GM12878 (cell line): ENCODE measurements around the gene GALE. TPM values are rescaled to one million over a fixed set of nuclear protein-coding genes. Genes with fewer than 3 reads are reported as not detected.
A peak's percentile ranks its signal among the peaks of the same experiment; 100 is the strongest.

Experiments
- BCL3 ChIP-seq: IDR thresholded peaks from 2 replicates; pipeline ENCODE4 v1.6.1; 2011; ENCODE audit warnings: borderline replicate concordance, low read depth, mild to moderate bottlenecking, moderate library complexity, low read length; ENCODE audit not compliant: insufficient read depth, poor library complexity, severe bottlenecking
- CBX3 ChIP-seq: fragments of 200-600 bp; sonication (generic); IDR thresholded peaks from 2 replicates; pipeline ENCODE4 v1.6.1; 2016; ENCODE audit warnings: low read depth, borderline replicate concordance
- DPF2 ChIP-seq: fragments of 450-650 bp; IDR thresholded peaks from 2 replicates; pipeline ENCODE4 v1.6.1; 2017; ENCODE audit warnings: mild to moderate bottlenecking
- EED ChIP-seq: sonication (generic); IDR thresholded peaks from 2 replicates; pipeline ENCODE4 v1.6.1; 2016; ENCODE audit warnings: antibody characterized with exemption, low read depth
- NFIC ChIP-seq: IDR thresholded peaks from 2 replicates; pipeline ENCODE4 v1.6.1; 2012; ENCODE audit warnings: low read depth, mild to moderate bottlenecking, inconsistent platforms, low read length, moderate library complexity
- NRF1 ChIP-seq: conservative IDR thresholded peaks from 2 replicates; pipeline ENCODE4 v1.6.1; 2011; ENCODE audit warnings: mild to moderate bottlenecking, low read depth, low read length, improper control_type of control experiment
- TARDBP ChIP-seq: IDR thresholded peaks from 2 replicates; pipeline ENCODE4 v1.6.1; 2016; ENCODE audit warnings: borderline replicate concordance
- TCF3 ChIP-seq: IDR thresholded peaks from 2 replicates; pipeline ENCODE4 v1.6.1; 2012; ENCODE audit warnings: low read depth, mild to moderate bottlenecking, low read length, borderline replicate concordance; ENCODE audit not compliant: insufficient read depth
- ZNF24 ChIP-seq: fragments of 450-650 bp; IDR thresholded peaks from 2 replicates; pipeline ENCODE4 v1.6.1; 2017; ENCODE audit warnings: antibody characterized with exemption, mild to moderate bottlenecking
- ZNF274 ChIP-seq: IDR thresholded peaks from one replicate; pipeline ENCODE4 v1.8.0; 2011; ENCODE audit not compliant: insufficient read length, insufficient read depth
- polyA plus RNA-seq, 11 experiments: library from polyadenylated mRNA; depleted of rRNA in 4 of 11; unstranded in 6 of 11; stranded (reverse) in 5 of 11; fragments of >200 nt; fragmentation: Nextera tagmentation in 4 of 11; fragmentation: Illumina TruSeq in 1 of 11; extraction: Ambion mirVana in 4 of 11; extraction: Trizol in 1 of 11; gene quantifications; 1 replicate in 1 of 11; 2 replicates in 10 of 11; pipeline versions ENCODE4 v1.2.1 to v1.2.3, GENCODE V29; 2011 to 2016; ENCODE audit warnings: inconsistent platforms in 2 of 11, missing spikeins in 2 of 11, low read depth in 1 of 11
- total RNA-seq, 4 experiments: library from RNA; depleted of rRNA in 3 of 4; stranded (reverse); fragments of >200 nt in 3 of 4; fragmentation: Illumina TruSeq in 1 of 4; extraction: Trizol in 1 of 4; gene quantifications; 2 replicates each; pipeline versions ENCODE4 v1.2.1 to v1.2.3, GENCODE V29; 2013 to 2021
- TF ChIP-seq, protein P1 (sequence below): fragments of 450-650 bp; IDR thresholded peaks from 2 replicates; pipeline ENCODE4 v1.6.1; 2017; ENCODE audit warnings: antibody characterized with exemption, mild to moderate bottlenecking, moderate library complexity
- TF ChIP-seq, protein P2 (sequence below): fragments of 450-650 bp; IDR thresholded peaks from 2 replicates; pipeline ENCODE4 v1.6.1; 2017; ENCODE audit warnings: mild to moderate bottlenecking, moderate library complexity
- TF ChIP-seq, protein P3 (sequence below): fragments of 450-650 bp; formaldehyde crosslinking; IDR thresholded peaks from 2 replicates; pipeline ENCODE4 v1.4.0; 2020; ENCODE audit warnings: mild to moderate bottlenecking, moderate library complexity
- TF ChIP-seq, protein P4 (sequence below): fragments of 450-650 bp; IDR thresholded peaks from 2 replicates; pipeline ENCODE4 v1.6.1; 2017; ENCODE audit warnings: mild to moderate bottlenecking, low read depth, inconsistent platforms; ENCODE audit not compliant: poor library complexity, severe bottlenecking

GALE gene
- total and polyA plus RNA-seq, 10 of the 15 experiments (the other 5 are each of a cell fraction or from before 2014, with no cell fraction given): 4.2 to 93.7 (median 40.4) TPM

GRCh38 chr1:23790696-23791515 is 9.6 kb downstream of the GALE start, which contains the start of gene LYPLA2 (continued):
- TF ChIP-seq, protein P1, sequence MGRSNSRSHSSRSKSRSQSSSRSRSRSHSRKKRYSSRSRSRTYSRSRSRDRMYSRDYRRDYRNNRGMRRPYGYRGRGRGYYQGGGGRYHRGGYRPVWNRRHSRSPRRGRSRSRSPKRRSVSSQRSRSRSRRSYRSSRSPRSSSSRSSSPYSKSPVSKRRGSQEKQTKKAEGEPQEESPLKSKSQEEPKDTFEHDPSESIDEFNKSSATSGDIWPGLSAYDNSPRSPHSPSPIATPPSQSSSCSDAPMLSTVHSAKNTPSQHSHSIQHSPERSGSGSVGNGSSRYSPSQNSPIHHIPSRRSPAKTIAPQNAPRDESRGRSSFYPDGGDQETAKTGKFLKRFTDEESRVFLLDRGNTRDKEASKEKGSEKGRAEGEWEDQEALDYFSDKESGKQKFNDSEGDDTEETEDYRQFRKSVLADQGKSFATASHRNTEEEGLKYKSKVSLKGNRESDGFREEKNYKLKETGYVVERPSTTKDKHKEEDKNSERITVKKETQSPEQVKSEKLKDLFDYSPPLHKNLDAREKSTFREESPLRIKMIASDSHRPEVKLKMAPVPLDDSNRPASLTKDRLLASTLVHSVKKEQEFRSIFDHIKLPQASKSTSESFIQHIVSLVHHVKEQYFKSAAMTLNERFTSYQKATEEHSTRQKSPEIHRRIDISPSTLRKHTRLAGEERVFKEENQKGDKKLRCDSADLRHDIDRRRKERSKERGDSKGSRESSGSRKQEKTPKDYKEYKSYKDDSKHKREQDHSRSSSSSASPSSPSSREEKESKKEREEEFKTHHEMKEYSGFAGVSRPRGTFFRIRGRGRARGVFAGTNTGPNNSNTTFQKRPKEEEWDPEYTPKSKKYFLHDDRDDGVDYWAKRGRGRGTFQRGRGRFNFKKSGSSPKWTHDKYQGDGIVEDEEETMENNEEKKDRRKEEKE: no peak
- TF ChIP-seq, protein P2, sequence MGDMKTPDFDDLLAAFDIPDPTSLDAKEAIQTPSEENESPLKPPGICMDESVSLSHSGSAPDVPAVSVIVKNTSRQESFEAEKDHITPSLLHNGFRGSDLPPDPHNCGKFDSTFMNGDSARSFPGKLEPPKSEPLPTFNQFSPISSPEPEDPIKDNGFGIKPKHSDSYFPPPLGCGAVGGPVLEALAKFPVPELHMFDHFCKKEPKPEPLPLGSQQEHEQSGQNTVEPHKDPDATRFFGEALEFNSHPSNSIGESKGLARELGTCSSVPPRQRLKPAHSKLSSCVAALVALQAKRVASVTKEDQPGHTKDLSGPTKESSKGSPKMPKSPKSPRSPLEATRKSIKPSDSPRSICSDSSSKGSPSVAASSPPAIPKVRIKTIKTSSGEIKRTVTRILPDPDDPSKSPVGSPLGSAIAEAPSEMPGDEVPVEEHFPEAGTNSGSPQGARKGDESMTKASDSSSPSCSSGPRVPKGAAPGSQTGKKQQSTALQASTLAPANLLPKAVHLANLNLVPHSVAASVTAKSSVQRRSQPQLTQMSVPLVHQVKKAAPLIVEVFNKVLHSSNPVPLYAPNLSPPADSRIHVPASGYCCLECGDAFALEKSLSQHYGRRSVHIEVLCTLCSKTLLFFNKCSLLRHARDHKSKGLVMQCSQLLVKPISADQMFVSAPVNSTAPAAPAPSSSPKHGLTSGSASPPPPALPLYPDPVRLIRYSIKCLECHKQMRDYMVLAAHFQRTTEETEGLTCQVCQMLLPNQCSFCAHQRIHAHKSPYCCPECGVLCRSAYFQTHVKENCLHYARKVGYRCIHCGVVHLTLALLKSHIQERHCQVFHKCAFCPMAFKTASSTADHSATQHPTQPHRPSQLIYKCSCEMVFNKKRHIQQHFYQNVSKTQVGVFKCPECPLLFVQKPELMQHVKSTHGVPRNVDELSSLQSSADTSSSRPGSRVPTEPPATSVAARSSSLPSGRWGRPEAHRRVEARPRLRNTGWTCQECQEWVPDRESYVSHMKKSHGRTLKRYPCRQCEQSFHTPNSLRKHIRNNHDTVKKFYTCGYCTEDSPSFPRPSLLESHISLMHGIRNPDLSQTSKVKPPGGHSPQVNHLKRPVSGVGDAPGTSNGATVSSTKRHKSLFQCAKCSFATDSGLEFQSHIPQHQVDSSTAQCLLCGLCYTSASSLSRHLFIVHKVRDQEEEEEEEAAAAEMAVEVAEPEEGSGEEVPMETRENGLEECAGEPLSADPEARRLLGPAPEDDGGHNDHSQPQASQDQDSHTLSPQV: no peak
- TF ChIP-seq ZNF24 (no peak), BCL3 (peak; percentile 54), EED (no peak), ZNF274 (no peak), CBX3 (no peak), TARDBP (no peak), NRF1 (no peak), NFIC (no peak), DPF2 (0 out of 2 replicates have a peak, but pooled peaks have one; percentile 16), TCF3 (no peak)
- TF ChIP-seq, protein P3, sequence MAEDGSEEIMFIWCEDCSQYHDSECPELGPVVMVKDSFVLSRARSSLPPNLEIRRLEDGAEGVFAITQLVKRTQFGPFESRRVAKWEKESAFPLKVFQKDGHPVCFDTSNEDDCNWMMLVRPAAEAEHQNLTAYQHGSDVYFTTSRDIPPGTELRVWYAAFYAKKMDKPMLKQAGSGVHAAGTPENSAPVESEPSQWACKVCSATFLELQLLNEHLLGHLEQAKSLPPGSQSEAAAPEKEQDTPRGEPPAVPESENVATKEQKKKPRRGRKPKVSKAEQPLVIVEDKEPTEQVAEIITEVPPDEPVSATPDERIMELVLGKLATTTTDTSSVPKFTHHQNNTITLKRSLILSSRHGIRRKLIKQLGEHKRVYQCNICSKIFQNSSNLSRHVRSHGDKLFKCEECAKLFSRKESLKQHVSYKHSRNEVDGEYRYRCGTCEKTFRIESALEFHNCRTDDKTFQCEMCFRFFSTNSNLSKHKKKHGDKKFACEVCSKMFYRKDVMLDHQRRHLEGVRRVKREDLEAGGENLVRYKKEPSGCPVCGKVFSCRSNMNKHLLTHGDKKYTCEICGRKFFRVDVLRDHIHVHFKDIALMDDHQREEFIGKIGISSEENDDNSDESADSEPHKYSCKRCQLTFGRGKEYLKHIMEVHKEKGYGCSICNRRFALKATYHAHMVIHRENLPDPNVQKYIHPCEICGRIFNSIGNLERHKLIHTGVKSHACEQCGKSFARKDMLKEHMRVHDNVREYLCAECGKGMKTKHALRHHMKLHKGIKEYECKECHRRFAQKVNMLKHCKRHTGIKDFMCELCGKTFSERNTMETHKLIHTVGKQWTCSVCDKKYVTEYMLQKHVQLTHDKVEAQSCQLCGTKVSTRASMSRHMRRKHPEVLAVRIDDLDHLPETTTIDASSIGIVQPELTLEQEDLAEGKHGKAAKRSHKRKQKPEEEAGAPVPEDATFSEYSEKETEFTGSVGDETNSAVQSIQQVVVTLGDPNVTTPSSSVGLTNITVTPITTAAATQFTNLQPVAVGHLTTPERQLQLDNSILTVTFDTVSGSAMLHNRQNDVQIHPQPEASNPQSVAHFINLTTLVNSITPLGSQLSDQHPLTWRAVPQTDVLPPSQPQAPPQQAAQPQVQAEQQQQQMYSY (CRISPR knock-in tag): no peak
- TF ChIP-seq, protein P4, sequence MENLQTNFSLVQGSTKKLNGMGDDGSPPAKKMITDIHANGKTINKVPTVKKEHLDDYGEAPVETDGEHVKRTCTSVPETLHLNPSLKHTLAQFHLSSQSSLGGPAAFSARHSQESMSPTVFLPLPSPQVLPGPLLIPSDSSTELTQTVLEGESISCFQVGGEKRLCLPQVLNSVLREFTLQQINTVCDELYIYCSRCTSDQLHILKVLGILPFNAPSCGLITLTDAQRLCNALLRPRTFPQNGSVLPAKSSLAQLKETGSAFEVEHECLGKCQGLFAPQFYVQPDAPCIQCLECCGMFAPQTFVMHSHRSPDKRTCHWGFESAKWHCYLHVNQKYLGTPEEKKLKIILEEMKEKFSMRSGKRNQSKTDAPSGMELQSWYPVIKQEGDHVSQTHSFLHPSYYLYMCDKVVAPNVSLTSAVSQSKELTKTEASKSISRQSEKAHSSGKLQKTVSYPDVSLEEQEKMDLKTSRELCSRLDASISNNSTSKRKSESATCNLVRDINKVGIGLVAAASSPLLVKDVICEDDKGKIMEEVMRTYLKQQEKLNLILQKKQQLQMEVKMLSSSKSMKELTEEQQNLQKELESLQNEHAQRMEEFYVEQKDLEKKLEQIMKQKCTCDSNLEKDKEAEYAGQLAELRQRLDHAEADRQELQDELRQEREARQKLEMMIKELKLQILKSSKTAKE: no peak
